ENCODE results near the gene MYO3B. TPM values are rescaled to one million over a fixed set of nuclear protein-coding genes. Genes with fewer than 3 reads are reported as not detected.
"Not testable (repeated sequence)": the region's sequence is repeated elsewhere in the genome, so short reads cannot be mapped to it uniquely, and the experiment has no call there.

Gene MYO3B
- total RNA-seq, 1 experiment from 2014 or later: 1.8 TPM

DNA sequence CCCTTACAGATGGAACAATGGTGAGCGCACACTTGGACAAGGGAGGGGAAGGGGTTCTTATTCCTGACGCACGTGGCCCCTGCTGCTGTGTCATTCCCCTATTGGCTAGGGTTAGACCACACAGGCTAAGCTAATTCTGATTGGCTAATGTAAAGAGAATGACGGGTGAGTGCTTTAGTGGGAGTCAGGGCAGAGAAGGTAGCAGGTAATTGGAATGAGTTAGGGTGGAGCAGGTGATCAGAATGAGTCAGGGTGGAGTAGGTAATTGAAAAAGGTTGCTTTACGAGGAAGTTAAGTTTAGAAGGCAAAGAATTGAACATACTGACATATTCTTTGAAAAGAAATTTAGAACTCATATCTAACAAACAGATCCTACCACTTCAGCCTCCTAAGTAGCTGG is 256.4 kb downstream of the MYO3B start:
- in situ Hi-C loops (cut with HindIII; ENCODE audit: low pct_unique_long_range_greater_than_20kb, low sequenced_read_pairs); DNase-seq (ENCODE audit: low read depth, low spot score): not testable (repeated sequence)

DNA sequence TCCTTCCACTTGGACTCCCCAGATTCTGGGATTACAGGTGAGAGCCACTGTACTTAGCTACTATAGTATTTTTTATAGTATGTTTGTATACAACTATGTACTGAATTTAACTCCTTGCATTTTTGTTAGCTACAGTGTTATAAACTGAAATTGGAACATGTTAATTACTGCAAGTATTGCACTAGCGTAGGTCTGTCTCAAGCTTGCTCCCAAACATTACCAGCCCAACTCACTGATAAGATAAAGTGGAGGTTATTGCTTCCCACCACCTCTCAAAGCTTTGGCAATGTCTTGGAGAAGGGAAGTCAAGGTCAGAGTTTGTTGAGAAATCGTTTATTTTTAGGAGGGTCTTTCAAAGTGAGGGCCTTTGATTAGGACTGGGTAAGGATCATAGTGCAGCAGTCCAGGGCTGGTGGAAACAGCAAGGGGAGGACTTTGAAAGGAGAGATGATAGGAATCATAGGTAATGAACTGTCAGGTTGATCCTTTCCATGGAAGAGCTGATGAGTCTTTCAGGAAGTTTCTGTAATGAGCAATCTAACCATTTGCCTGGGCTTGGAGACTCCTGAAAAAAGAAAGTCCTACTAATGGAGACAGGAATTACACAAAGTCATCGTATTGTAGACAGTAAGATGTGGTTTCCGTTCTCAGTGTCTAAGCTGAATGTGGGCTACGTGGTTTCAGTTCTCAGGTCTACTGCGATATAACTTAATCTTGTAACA is 257.1 kb downstream of the MYO3B start:
- in situ Hi-C loops (cut with HindIII; ENCODE audit: low pct_unique_long_range_greater_than_20kb, low sequenced_read_pairs): no loop called here
- DNase-seq (ENCODE audit: low read depth, low spot score): no peak

DNA sequence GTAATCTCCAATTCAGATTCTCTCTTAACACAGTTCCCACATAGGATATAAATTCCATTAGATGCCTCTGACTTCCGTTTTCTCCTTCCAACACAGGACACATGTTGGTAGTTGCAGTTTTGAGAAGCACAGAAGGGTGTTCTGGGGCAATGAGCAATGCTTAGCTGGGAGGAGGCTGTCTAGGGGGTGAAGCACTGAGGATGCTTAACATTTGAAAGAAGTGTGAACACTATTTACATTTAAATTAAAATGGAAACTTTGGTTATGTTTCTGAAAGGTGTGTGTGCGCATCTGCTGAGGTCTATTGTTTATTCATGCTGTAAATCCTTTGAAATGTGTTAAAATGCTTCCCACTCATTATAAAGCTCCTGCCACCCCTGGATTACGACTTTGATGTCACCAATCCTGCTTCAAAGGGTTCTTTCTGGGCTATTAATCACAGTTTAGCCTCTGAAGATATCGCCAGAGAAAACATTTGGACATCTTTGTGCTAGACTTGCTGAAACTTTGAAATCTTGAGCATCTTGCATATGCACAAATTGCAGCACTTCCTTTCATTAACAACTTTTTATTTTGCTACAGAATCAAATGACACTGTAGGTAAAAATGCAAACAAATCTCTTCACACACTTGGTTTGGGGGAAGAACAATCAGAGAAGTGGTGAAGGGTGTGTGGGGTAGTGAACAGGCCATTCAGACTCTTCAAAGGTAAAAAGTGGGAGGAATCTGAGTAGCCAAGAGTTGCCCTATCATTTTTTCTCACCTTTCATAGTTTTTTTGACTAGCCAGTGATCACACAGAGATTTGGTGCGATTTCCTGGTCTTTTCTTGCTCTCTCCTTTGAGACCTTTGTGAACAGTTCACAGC is 258.4 kb downstream of the MYO3B start:
- in situ Hi-C loops (cut with HindIII; ENCODE audit: low pct_unique_long_range_greater_than_20kb, low sequenced_read_pairs): no loop called here
- DNase-seq (ENCODE audit: low read depth, low spot score): no peak

DNA sequence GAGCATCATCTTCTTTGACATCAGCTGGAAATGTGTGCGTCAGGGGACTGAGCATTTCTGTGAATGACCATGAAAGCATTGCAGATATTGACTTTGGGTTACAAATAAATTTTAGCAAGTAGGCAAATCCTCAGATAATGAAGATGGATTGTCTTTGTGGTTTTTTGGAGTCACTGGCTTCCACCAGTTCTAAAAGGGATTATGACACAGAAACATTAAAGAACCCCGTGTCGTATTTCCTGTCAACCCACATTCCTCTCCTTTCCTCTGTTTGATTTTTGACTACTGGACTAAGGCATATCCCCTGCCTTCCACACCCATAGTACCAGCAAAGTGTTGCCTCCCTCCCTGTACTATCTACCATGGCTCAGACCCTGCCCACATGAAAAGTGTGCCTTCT is 268.1 kb downstream of the MYO3B start:
- in situ Hi-C loops (cut with HindIII; ENCODE audit: low pct_unique_long_range_greater_than_20kb, low sequenced_read_pairs): no loop called here
- no peak for DNase-seq (ENCODE audit: low read depth, low spot score)

DNA sequence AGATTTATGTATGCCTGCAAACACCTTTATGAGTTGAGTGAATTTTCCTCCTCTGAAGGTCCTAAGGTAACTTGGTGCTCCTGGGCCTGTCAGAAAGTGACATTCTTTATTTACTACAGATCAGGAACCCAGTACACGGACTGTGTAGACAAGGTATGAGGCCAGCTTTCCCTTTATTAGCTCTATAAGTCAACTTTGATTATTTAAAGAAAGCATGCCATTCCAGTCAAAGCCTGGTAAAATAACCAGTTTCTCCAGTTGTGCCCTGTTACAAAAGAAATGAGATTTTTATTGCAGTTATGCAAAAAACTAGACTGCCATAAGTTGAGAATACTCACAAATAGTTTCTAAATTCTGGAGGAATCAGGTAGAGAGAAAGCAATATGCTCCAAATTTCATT is 271.1 kb downstream of the MYO3B start:
- in situ Hi-C loops (cut with HindIII; ENCODE audit: low pct_unique_long_range_greater_than_20kb, low sequenced_read_pairs): no loop called here
- DNase-seq (ENCODE audit: low read depth, low spot score): no peak

DNA sequence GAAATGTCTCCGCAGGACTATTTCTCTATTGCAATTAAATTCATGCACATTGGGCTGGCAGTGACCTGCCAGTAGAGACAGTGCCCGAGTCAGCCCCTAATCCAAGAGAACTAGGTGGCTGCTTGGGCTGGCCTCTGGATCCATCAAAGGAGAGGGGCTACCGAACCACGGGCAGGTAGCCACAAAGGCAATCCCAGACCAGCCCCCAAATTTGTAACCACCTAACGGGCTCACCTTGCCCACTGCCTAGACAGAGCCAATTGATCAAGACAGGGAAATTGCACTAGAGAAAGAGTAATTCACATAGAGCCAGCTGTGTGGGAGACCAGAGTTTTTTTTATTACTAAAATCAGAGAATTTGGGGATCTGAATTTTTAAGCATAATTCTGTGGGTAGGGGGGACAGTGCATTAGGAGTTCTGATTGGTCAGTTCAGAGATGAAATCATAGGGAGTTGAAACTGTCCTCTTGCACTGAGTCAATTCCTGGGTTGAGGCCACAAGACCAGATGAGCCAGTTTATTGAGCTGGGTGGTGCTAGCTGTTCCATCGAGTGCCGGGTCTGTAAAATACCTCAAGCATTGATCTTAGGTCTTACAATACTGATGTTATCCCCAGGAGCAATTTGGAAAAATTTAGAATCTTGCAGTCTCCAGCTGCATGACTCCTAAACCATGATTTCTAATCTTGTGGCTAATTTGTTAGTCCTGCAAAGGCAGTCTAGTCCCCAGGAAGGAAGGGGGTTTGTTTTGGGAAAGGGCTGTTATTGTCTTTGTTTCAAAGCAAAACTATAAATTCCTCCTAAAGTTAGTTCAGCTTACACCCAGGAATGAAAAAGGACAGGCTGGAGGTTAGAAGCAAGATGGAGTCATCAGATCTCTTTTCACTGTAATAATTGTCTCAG is 276.8 kb downstream of the MYO3B start:
- no peak for DNase-seq (ENCODE audit: low read depth, low spot score)
- in situ Hi-C loops (cut with HindIII; ENCODE audit: low pct_unique_long_range_greater_than_20kb, low sequenced_read_pairs): no loop called here

DNA sequence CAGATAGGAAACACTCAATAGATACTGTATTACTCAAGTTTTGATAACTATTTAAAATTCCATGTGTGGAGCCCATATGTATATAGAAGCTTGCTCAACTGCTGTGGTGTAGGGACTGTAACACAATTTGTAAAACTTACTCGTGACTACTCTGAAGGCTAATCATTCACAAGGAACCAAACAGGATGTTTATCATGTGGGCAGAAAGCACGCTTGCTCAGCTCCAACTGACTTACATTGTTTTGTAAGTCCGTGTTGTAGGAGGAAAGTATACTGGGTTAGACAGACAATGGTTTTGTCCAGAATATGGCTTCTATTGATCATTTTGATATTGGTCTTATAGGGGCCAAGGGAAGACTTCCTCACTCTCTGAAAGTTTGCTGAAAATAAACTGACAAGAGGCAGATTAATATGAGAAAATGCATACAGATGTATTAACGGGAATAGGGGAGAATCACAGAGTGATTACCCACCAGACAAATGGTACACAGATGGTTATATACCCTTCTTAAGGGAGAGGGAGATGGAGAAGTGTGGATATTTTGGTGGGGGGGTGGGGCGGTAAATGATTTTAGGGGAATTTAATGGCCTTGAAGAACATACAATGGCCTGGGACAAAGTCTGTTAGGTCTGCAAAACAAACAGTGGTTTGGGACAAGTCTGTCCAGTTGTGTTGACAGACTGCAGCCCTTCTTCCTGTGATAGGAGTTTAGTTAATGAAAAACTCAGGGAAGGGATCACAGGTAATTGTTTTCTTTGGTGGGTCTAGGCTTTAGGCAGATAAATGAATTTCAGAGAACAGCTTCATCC is 277.9 kb downstream of the MYO3B start:
- peak; percentile 54 for DNase-seq (ENCODE audit: low read depth, low spot score)
- in situ Hi-C loops (cut with HindIII; ENCODE audit: low pct_unique_long_range_greater_than_20kb, low sequenced_read_pairs): no loop called here

DNA sequence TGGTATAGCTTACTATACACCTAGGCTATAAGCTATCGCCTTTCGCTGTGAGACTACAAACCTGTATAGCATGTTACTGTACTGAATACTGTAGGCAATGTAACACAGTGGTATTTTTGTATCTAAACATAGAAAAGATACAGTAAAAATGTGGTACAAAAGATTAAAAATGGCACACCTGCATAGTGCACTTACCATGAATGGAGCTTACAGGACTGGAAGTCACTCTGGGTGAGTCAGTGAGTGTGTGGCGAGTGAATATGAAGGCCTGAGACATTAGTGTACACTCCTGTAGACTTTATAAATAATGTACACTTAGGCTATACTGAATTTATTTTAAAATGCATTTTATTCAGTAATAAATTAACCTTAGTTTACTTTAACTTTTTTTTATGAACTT is 279.0 kb downstream of the MYO3B start:
- no peak for DNase-seq (ENCODE audit: low read depth, low spot score)
- in situ Hi-C loops (cut with HindIII; ENCODE audit: low pct_unique_long_range_greater_than_20kb, low sequenced_read_pairs): no loop called here

DNA sequence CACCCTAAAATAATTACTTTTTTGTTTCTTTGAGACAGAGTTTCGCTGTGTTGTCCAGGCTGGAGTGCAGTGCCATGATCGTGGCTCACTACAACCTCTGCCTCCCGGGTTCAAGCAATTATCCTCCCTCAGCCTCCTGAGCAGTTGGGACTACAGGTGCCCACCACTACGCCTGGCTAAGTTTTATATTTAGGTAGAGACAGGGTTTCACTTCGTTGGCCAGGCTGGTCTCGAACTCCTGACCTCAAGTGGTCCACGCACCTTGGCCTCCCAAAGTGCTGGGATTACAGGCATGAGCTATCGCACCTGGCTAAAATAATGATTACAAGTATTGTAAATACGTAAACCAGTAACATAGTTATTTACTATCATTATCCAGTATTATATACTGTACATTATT is 279.8 kb downstream of the MYO3B start:
- in situ Hi-C loops (cut with HindIII; ENCODE audit: low pct_unique_long_range_greater_than_20kb, low sequenced_read_pairs): no loop called here
- no peak for DNase-seq (ENCODE audit: low read depth, low spot score)

DNA sequence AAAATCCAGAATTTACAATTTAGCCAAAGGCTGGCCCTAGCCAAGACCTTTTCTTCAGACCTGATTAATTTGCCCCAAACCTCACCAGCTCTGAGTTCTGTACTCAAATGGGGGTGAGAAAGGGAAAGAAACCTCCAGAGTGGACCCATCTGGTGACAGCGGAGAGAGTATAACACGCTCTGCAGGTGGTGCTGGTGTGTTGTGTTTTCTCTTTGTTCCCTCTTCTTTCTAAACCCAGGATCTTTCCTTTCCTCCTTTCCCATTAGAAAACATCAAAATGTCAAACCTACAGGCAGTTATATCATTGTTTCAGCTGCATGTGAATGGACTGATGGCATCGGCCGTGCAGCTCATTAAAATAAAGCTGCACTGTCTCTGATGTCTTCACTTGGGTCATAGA is 283.9 kb downstream of the MYO3B start:
- in situ Hi-C loops (cut with HindIII; ENCODE audit: low pct_unique_long_range_greater_than_20kb, low sequenced_read_pairs): no loop called here
- no peak for DNase-seq (ENCODE audit: low read depth, low spot score)

DNA sequence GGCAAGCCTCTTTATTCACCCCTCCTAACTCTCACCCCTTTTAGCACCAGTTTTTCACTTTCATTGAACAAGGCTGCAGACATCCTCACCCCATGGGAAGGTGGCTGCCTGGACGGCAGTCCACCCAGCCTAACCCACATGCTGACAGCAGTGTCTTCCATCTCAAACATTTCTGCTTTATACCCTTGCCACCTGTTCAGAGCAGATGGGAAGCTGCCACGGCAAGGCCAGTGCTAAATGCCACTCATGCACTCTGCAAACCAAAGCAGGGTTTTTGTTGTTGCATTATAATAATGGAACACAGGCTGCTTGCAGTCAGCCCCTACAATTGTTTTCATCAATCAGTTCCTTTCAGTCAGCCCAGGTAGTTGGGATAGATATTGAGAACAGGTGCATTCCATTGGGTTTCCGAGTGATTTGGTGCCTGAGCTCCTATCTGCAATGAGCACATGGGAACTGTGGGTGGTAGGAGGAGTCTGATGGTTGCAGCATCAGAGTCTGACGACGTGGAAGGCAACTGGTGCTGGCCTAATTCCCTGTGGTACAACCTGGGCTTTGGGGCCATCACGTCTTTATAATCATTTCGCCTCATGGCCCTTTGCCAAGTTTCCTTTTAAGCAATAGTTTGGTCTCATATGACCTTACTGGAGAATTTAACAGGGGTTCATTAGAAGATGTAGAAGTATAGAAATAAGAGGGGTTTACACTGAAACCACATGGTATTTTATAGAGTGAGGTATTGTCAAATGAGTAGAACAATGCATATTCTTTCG is 284.7 kb downstream of the MYO3B start:
- in situ Hi-C loops (cut with HindIII; ENCODE audit: low pct_unique_long_range_greater_than_20kb, low sequenced_read_pairs): no loop called here
- DNase-seq (ENCODE audit: low read depth, low spot score): no peak

DNA sequence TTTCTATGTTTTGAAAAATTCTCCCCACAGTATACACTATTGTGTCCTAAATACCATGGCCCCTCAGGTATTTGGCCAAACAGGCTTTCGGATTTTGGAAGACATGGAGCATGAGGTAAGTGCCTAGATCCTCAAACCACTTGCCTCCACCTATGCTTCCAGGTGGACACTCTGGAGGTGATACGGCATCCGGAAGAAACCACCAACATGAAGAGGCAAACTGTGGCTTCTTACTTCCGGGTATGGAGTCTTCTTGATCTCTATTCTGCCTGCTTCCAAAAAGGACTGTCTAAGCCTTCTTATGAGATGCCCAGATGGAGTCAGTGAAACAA is 285.2 kb downstream of the MYO3B start:
- DNase-seq (ENCODE audit: low read depth, low spot score): no peak
- in situ Hi-C loops (cut with HindIII; ENCODE audit: low pct_unique_long_range_greater_than_20kb, low sequenced_read_pairs): no loop called here

DNA sequence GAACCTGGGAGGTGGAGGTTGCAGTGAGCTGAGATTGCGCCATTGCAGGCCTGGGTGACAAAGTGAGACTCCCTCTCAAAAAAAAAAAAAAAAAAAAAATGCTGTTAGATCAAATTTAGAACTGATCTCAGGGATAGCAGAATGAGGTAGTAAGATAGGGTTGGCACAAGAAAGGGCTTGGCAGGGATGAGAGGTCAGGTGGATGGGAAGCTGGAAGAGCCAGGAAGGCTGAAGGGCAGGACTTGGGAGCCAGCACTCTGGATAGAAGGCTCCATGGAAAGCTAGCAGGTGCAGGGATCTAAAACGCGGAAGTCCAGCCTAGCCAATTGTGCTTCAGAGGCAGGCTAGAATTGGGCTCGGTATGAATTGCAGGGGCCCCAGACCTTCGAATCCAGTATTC is 286.3 kb downstream of the MYO3B start:
- in situ Hi-C loops (cut with HindIII; ENCODE audit: low pct_unique_long_range_greater_than_20kb, low sequenced_read_pairs): no loop called here
- no peak for DNase-seq (ENCODE audit: low read depth, low spot score)

DNA sequence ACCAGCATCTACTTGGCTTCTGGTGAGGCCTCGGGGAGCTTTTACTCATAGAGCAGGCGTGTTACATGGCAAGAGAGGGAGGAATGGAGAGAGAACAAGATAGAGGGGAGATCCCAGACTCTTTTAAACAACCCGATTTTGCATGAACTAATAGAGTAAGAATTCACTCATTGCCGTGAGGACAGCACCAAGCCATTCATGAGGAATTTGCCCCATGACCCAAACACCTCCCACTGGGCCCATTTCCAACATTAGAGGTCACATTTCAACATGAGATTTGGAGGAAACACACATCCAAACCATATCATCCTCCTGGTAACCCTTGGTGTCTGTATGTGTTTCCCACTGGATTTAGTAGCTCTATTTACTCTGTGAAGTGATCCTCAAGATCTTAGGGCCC is 287.3 kb downstream of the MYO3B start:
- in situ Hi-C loops (cut with HindIII; ENCODE audit: low pct_unique_long_range_greater_than_20kb, low sequenced_read_pairs): no loop called here
- no peak for DNase-seq (ENCODE audit: low read depth, low spot score)

DNA sequence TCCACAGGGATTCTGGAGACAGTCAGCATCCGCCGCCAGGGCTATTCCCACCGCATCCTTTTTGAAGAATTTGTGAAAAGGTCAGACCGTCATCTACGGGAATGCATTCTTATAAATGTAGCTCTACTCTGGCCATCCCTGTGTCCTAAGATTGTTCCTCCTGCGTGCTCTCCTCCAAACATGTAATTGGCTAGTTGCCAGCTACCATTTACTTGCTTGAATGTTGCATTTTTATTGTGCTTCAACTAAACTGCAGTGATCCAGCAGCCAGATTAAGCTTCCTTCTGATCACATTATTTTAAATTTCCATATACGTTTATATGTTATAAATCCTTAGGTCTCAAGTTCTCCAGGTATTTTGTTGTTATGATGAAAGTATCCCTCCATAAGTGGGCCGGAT is 288.7 kb downstream of the MYO3B start:
- in situ Hi-C loops (cut with HindIII; ENCODE audit: low pct_unique_long_range_greater_than_20kb, low sequenced_read_pairs): no loop called here
- DNase-seq (ENCODE audit: low read depth, low spot score): no peak

DNA sequence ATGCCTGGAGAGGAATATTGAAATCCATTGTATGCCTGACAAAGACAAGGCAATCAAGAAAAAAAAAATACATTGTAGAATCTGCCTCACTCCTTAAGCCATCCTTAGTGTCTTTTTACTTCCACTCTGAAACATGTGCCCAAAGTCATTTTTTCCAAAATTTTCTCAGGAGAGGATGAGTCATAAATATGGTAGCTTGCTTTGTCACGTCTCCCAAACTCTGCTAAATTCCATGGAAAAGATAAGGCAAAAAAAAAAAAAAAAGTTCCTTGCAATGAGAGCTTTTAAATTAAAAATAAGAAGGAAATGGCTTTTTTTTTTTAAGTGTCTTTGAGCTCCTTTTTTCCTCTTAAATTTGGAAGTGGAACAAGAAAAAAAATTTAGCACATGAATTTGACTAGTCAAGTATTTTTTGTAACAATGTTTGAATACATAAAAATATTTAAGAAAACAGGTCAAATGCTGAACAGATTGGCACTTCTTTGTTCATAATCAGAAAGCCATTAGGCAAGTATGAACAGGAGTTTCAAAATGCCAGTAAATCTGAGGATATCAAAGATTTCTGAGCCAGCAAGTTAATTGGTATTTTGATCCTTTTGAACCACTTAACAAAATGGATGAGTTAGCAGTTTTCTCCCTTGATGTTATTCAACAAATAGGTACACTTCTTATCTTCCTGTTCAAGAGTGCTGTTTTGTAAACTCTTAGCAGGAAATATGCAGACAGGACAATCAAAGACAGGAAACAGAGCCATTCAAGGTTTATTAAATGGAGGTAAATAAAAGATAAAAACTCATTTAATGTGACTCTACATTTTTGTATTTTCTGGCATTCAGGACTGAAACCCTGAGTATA is 289.8 kb downstream of the MYO3B start:
- no peak for DNase-seq (ENCODE audit: low read depth, low spot score)

More for the DNA sequence above, 289.8 kb downstream of the MYO3B start:
- in situ Hi-C loops (cut with HindIII; ENCODE audit: low pct_unique_long_range_greater_than_20kb, low sequenced_read_pairs): no loop called here

Measured in SK-MEL-5 (cell line).